B cell (primary cell): Measurements from ENCODE around the gene IL12RB1. TPM values are rescaled to one million over a fixed set of nuclear protein-coding genes. Genes with fewer than 3 reads are reported as not detected.
A peak's percentile ranks its signal among the peaks of the same experiment; 100 is the strongest.

ENCODE experiments used
- ATAC-seq: fragments of 200-7000 bp; cut with Tn5 transposase; one replicate; pipeline ENCODE4 v1.10.0; 2021; ENCODE audit warnings: low read depth, mild to moderate bottlenecking, moderate number of reproducible peaks, moderate library complexity
- CTCF ChIA-PET: fragments of 350-600 bp; sonication (Branson Sonifier 250); formaldehyde crosslinking; loops from one replicate; lab custom pipeline; 2021; ENCODE audit warnings: antibody characterized with exemption, inconsistent platforms; lab: Charles Lee
- POLR2A ChIA-PET: fragments of 350-600 bp; sonication (Branson Sonifier 250); formaldehyde crosslinking; loops from one replicate; lab custom pipeline; 2021; ENCODE audit warnings: antibody characterized with exemption; lab: Charles Lee
- DNase-seq: peaks from one replicate; pipeline ENCODE4 v3.0.0; 2013
- H2AFZ ChIP-seq: 2 replicates; pipeline ENCODE4 v1.6.1; 2012; ENCODE audit warnings: mild to moderate bottlenecking, low read depth, low read length; ENCODE audit not compliant: insufficient read depth, poor library complexity, severe bottlenecking
- H3K27ac ChIP-seq, 2 donors: 1 replicate in 1 of 2; 2 replicates in 1 of 2; pipeline ENCODE4 v1.5.1; 2012 to 2013; ENCODE audit warnings: low read length in 2 of 2, mild to moderate bottlenecking in 2 of 2, moderate library complexity in 1 of 2
- H3K27me3 ChIP-seq, 4 experiments: fragments of 200-600 bp in 1 of 4; sonication (generic) in 1 of 4; replicated peaks in 1 of 4; 1 replicate in 2 of 4; 2 replicates in 2 of 4; pipeline versions ENCODE4 v1.6.1 to v1.7.0; 2013 to 2016; ENCODE audit warnings: low read length in 3 of 4, mild to moderate bottlenecking in 2 of 4, mixed read lengths in 1 of 4, moderate library complexity in 1 of 4; ENCODE audit not compliant: insufficient read depth in 4 of 4, control insufficient read depth in 3 of 4; ENCODE audit errors: control extremely low read depth in 1 of 4
- H3K36me3 ChIP-seq, 2 experiments: replicated peaks in 1 of 2; 1 replicate in 1 of 2; 2 replicates in 1 of 2; pipeline versions ENCODE4 v1.6.1 to v1.7.1; 2013; ENCODE audit warnings: low read length in 1 of 2; ENCODE audit not compliant: insufficient read depth in 2 of 2, control insufficient read depth in 1 of 2; ENCODE audit errors: control extremely low read depth in 1 of 2, extremely low read depth in 1 of 2
- H3K4me1 ChIP-seq, 2 donors: fragments of 200-600 bp in 1 of 2; sonication (generic) in 1 of 2; 1 replicate in 1 of 2; 2 replicates in 1 of 2; pipeline versions ENCODE4 v1.5.1 to v1.6.1; 2013 to 2017; ENCODE audit warnings: low read length in 2 of 2; ENCODE audit not compliant: control insufficient read depth in 2 of 2, insufficient read depth in 2 of 2
- H3K4me2 ChIP-seq: replicated peaks from 2 replicates; pipeline ENCODE3; 2012; ENCODE audit warnings: mild to moderate bottlenecking, low read depth, low read length; ENCODE audit not compliant: poor library complexity, severe bottlenecking
- H3K4me3 ChIP-seq, 5 experiments: fragments of 200-600 bp in 1 of 5; sonication (generic) in 1 of 5; 1 replicate in 3 of 5; 2 replicates in 2 of 5; pipeline versions ENCODE4 v1.5.1 to v1.7.0; 2011 to 2016; ENCODE audit warnings: low read length in 4 of 5, mild to moderate bottlenecking in 4 of 5, low read depth in 2 of 5, control low read depth in 1 of 5, moderate library complexity in 1 of 5; ENCODE audit not compliant: insufficient read depth in 1 of 5; ENCODE audit errors: control extremely low read depth in 1 of 5, extremely low read depth in 1 of 5
- H3K79me2 ChIP-seq: fragments of 200-600 bp; sonication (generic); one replicate; pipeline ENCODE4 v1.6.0; 2016; ENCODE audit warnings: low read length; ENCODE audit not compliant: control insufficient read depth, insufficient read depth
- H3K9ac ChIP-seq: fragments of 200-600 bp; sonication (generic); 2 replicates; pipeline ENCODE4 v1.6.1; 2017; ENCODE audit warnings: mild to moderate bottlenecking, low read length, moderate library complexity
- H3K9me3 ChIP-seq, 3 donors: one replicate each; pipeline versions ENCODE4 v1.6.1 to v1.7.1; 2013; ENCODE audit warnings: low read length in 2 of 3; ENCODE audit not compliant: control insufficient read depth in 2 of 3, insufficient read depth in 1 of 3; ENCODE audit errors: control extremely low read depth in 1 of 3
- H4K20me1 ChIP-seq: 2 replicates; pipeline ENCODE4 v1.6.0; 2012; ENCODE audit warnings: mild to moderate bottlenecking, low read length; ENCODE audit not compliant: insufficient read depth, control insufficient read depth, poor library complexity, severe bottlenecking
- H3K27ac Mint-ChIP-seq: one replicate; pipeline ENCODE4 v1.8.0; 2021; ENCODE audit warnings: mixed read lengths
- H3K27me3 Mint-ChIP-seq: one replicate; pipeline ENCODE4 v1.8.0; 2021; ENCODE audit warnings: mixed read lengths
- H3K4me1 Mint-ChIP-seq: one replicate; pipeline ENCODE4 v1.8.0; 2021; ENCODE audit warnings: mixed read lengths
- H3K4me3 Mint-ChIP-seq: one replicate; pipeline ENCODE4 v1.8.0; 2021; ENCODE audit warnings: mixed read lengths
- H3K9me3 Mint-ChIP-seq: one replicate; pipeline ENCODE4 v1.8.0; 2022; ENCODE audit warnings: mixed read lengths; ENCODE audit not compliant: insufficient read depth
- EZH2 ChIP-seq: IDR thresholded peaks from 2 replicates; pipeline ENCODE4 v1.6.1; 2012; ENCODE audit warnings: borderline replicate concordance, low read depth, mild to moderate bottlenecking, moderate library complexity, low read length; ENCODE audit not compliant: insufficient read depth, poor library complexity, severe bottlenecking
- WGBS: methylation state at CpG from one replicate; pipeline ENCODE4 v1.1.5; 2013; ENCODE audit warnings: missing lambda C conversion rate; ENCODE audit not compliant: insufficient coverage; 5-methylcytosine and 5-hydroxymethylcytosine counted together
- intact Hi-C: fragments of 100-400 bp; cut with micrococcal nuclease; formaldehyde crosslinking; loops from one replicate; pipeline ENCODE4 v1.10.0; 2022
- polyA plus RNA-seq: library from polyadenylated mRNA; depleted of rRNA; stranded (reverse); fragments of >200 nt; gene quantifications from 2 replicates; pipeline ENCODE4 v1.2.3, GENCODE V29; 2012
- total RNA-seq, 2 donors: library from RNA; stranded (reverse); fragments of 120-200 nt in 1 of 2; gene quantifications; 1 replicate in 1 of 2; 2 replicates in 1 of 2; pipeline versions ENCODE4 v1.2.3 to v1.2.4, GENCODE V29; 2013 to 2022
- TF ChIP-seq, protein P1 (sequence below): fragments of 200-600 bp; IDR thresholded peaks from one replicate; pipeline ENCODE4 v1.8.0; 2022; ENCODE audit warnings: antibody characterized with exemption, mild to moderate bottlenecking

Gene IL12RB1
- total and polyA plus RNA-seq, 2 donors (not counting 1 experiment from before 2014, with no cell fraction given): 18.8 to 24.5 TPM

DNA sequence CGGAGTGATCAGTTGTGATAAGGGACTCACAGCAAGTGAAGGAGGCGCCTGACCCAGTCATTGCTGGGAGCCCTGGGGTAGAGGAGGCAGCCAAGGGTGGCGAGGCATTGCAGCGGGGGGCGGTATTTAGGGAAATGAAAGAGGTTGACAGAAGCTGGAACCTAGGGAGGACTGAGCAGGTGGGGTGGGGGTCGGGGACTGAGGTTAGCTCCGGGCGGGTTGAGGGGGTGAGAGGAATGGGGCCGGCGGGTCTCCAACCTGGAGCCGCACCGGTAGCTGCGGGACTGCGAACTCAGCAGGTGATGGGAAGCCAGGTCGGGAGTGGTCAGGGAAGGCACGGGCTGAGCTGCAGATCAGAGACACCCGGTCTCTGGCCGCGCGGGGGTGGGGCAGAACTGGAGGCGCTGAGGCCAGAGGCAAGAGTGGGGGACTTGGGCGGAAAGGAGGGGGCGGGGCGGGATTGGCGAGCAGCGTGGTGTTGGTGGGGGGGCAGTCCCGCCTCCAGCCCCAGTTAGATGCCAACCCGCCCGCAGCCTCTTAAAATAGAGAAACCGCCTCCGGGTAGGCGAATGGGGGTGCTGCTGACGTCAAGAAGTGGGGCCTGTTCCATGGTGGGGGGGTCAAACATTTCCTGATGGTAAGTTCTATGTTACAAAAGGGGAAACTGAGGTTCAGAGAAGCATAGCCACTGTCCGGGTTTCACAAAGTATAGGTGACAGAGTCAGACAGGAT lies 12.3 kb upstream of the IL12RB1 start:
- under 1% methylated on average over 26 of the region's 34 CpGs for WGBS
- H3K9me3 Mint-ChIP-seq: no peaks in the 10 kb centered on the region
- CTCF ChIA-PET: interaction anchor here (0.6 to 3.4 kb wide), 10 partner anchors 10 to 316 kb away, joined by 3 to 22 read pairs (median 4); no protein-coding TSS in a partner anchor
- no peaks in the 10 kb centered on the region for H3K27me3 ChIP-seq
- DNase-seq (peak; percentile 93), ATAC-seq (peak; percentile 73)
- peak overlapping the region; percentile 82 to 96 for H3K27ac ChIP-seq
- TF ChIP-seq EZH2: no peak
- TF ChIP-seq, protein P1, sequence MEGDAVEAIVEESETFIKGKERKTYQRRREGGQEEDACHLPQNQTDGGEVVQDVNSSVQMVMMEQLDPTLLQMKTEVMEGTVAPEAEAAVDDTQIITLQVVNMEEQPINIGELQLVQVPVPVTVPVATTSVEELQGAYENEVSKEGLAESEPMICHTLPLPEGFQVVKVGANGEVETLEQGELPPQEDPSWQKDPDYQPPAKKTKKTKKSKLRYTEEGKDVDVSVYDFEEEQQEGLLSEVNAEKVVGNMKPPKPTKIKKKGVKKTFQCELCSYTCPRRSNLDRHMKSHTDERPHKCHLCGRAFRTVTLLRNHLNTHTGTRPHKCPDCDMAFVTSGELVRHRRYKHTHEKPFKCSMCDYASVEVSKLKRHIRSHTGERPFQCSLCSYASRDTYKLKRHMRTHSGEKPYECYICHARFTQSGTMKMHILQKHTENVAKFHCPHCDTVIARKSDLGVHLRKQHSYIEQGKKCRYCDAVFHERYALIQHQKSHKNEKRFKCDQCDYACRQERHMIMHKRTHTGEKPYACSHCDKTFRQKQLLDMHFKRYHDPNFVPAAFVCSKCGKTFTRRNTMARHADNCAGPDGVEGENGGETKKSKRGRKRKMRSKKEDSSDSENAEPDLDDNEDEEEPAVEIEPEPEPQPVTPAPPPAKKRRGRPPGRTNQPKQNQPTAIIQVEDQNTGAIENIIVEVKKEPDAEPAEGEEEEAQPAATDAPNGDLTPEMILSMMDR: no peak
- intact Hi-C loops: loop anchor here (1.0 to 5.0 kb wide), 9 partner anchors 8 to 153 kb away; partner anchors contain the start of genes IFI30 and MPV17L2
- H3K27ac Mint-ChIP-seq: peak overlapping the region; percentile 92
- POLR2A ChIA-PET: interaction anchor here (0.5 to 3.0 kb wide), 19 partner anchors 8 to 251 kb away, joined by 3 to 23 read pairs (median 6); partner anchors contain the start of genes ARRDC2, JAK3 and PIK3R2
- H4K20me1 ChIP-seq: no peaks in the 10 kb centered on the region
- peak overlapping the region; percentile 55 for H2AFZ ChIP-seq
- peak overlapping the region; percentile 97 for H3K4me3 Mint-ChIP-seq
- peak overlapping the region; percentile 71 to 95 (median 91) for H3K4me3 ChIP-seq
- peak overlapping the region; percentile 91 for H3K4me2 ChIP-seq
- H3K79me2 ChIP-seq: peaks cover 55% of the 10 kb centered on the region
- peaks cover 47% of the 10 kb centered on the region for H3K4me1 Mint-ChIP-seq
- peaks cover 20 to 53% of the 10 kb centered on the region in 2 donors for H3K4me1 ChIP-seq
- no peaks in the 10 kb centered on the region for H3K27me3 Mint-ChIP-seq
- peaks cover 0 to 13% of the 10 kb centered on the region in 2 experiments for H3K36me3 ChIP-seq
- H3K9me3 ChIP-seq: peaks cover 0 to 4% (median 0%) of the 10 kb centered on the region in 3 donors
- peak overlapping the region; percentile 71 for H3K9ac ChIP-seq
